ENCODE data around the gene RHOA.

- TF ChIP-seq MAX (IDR thresholded peaks at IDR 0.05) (no peak), CTCF (IDR thresholded peaks at IDR 0.05 in 2 of 3, conservative IDR thresholded peaks at IDR 0.05 in 1 of 3; ENCODE audit: borderline replicate concordance in 1 of 3, insufficient read depth in 1 of 3, low read depth in 2 of 3, low read length in 2 of 3) (no peak), POLR2A (IDR thresholded peaks at IDR 0.05; ENCODE audit: borderline replicate concordance, extremely low read depth, insufficient read depth, insufficient read length) (no peak), JUND (IDR thresholded peaks at IDR 0.05) (no peak), CEBPB (IDR thresholded peaks at IDR 0.05; ENCODE audit: low read depth) (no peak), EZH2 (IDR thresholded peaks at IDR 0.05) (no peak), POLR2AphosphoS5 (IDR thresholded peaks at IDR 0.05; ENCODE audit: low read depth, low read length) (no peak), RAD21 (IDR thresholded peaks at IDR 0.05; ENCODE audit: low read depth) (no peak), TCF7L2 (IDR thresholded peaks at IDR 0.05; ENCODE audit: borderline replicate concordance, extremely low read depth, insufficient read depth, insufficient read length) (no peak), ZNF274 (IDR thresholded peaks at IDR 0.05; ENCODE audit: low read depth, low read length) (no peak), EZH2phosphoT487 (IDR thresholded peaks at IDR 0.05; ENCODE audit: borderline replicate concordance) (no peak), SP1 (IDR thresholded peaks at IDR 0.05; ENCODE audit: low read depth) (no peak), SIN3A (IDR thresholded peaks at IDR 0.05; ENCODE audit: low read depth) (no peak)
Measured at GRCh38 chr3:49339581-49339940, 72.2 kb downstream of the RHOA start.
